ENCODE measurements around the gene ILDR2. TPM values are rescaled to one million over a fixed set of nuclear protein-coding genes. Genes with fewer than 3 reads are reported as not detected.

The ILDR2 gene
- total and polyA plus RNA-seq, 2 donors (not counting 3 experiments of a cell fraction or from before 2014, with no cell fraction given), result not detected

DNA sequence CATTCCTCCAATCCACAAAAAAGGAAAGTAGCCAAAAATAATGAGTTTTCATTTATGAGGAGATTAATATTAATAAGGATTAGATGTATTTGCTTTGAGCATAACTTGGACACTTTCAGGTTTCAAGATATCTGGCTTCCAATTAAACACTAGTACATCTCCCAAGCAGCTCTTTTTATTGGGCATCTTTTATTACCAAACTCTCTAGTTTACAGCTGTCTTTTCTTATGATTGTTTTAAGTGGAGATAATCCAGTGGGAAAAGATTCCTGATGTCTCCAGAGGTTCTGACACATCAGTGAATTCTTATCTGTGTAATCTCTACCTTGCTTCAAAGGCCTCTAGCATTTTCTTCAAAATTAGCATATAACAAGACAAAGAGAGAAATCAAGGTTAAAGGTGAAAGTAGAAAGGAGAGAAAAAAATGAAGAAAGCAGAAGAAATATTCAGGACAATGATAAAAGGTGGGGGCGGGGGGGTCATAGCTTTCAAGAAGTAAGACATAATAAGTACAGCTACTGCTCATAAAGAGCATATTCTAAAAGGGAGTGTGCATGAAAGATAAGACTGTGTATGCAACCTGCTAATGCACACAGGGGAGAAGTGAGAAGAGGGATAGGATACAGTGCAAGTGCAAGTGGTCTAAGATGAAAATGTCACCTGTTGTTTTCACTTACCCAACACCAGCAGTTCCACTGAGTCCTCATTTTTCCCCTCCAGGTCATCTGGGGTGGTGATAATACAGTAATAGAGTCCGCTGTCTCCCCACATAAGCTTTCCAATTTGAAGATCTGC lies 19.1 kb downstream of the ILDR2 start:
- intact Hi-C loops (cut with micrococcal nuclease), result no loop called here
- H3K79me2 ChIP-seq (ENCODE audit: control insufficient read depth, insufficient read depth, low read length), result no peaks in the 10 kb centered on the region
- BruUV-seq (replicated peaks), result no TSS peak
- no peaks in the 10 kb centered on the region for H4K20me1 ChIP-seq (replicated peaks; ENCODE audit: control insufficient read depth, extremely low read depth, insufficient read depth, low read length)
- dilution Hi-C loops (cut with MboI; ENCODE audit: extremely low pct_ligation_motif_present, low sequenced_read_pairs), result no loop called here
- H3K9ac ChIP-seq (replicated peaks; ENCODE audit: extremely low read depth, insufficient read depth, low read length), result no peak overlapping the region
- H3K27ac ChIP-seq (ENCODE audit: insufficient read depth, low read depth, low read length), result no peak overlapping the region
- H3K9me3 ChIP-seq (replicated peaks; ENCODE audit: control insufficient read depth, insufficient read depth, low read length), result no peaks in the 10 kb centered on the region
- no peak for FAIRE-seq
- no peak overlapping the region for H3K4me2 ChIP-seq (ENCODE audit: insufficient read depth, low read length)
- no peaks in the 10 kb centered on the region for H3K4me1 ChIP-seq (ENCODE audit: control insufficient read depth, extremely low read depth, insufficient read depth, low read length)
- no peak overlapping the region for H3K4me3 ChIP-seq (replicated peaks in 1 of 3; ENCODE audit: insufficient read depth in 1 of 3, low read depth in 1 of 3, low read length in 3 of 3)
- no peaks in the 10 kb centered on the region for H3K9me1 ChIP-seq (replicated peaks; ENCODE audit: control insufficient read depth, extremely low read depth, insufficient read depth, low read length)
- no peak for DNase-seq (ENCODE audit: low read depth, low spot score)
- H3K27me3 ChIP-seq (ENCODE audit: control insufficient read depth in 2 of 2, insufficient read depth in 2 of 2, low read length in 2 of 2), result no peaks in the 10 kb centered on the region
- no peak for TF ChIP-seq MYC (IDR thresholded peaks at IDR 0.05; ENCODE audit: low read depth, low read length)
- TF ChIP-seq JUN (IDR thresholded peaks at IDR 0.05; ENCODE audit: borderline replicate concordance, insufficient read depth, insufficient read length, low read depth), result no peak
- no peak for TF ChIP-seq POLR2AphosphoS5 (IDR thresholded peaks at IDR 0.05; ENCODE audit: insufficient read depth, low read depth, low read length)
- TF ChIP-seq GATA2 (IDR thresholded peaks at IDR 0.05; ENCODE audit: insufficient read depth, insufficient read length, low read depth, low read length), result no peak
- TF ChIP-seq, protein P1, sequence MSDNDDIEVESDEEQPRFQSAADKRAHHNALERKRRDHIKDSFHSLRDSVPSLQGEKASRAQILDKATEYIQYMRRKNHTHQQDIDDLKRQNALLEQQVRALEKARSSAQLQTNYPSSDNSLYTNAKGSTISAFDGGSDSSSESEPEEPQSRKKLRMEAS (IDR thresholded peaks at IDR 0.05; ENCODE audit: insufficient read depth, insufficient read length), result no peak
- ChIA-PET CTCF (no interaction called here), POLR2A (no interaction called here)
- no peaks in the 10 kb centered on the region for H3K36me3 ChIP-seq (ENCODE audit: control insufficient read depth in 2 of 2, extremely low read depth in 1 of 2, insufficient read depth in 2 of 2, low read length in 2 of 2)
- H2AFZ ChIP-seq (ENCODE audit: low read depth, low read length), result no peak overlapping the region

DNA sequence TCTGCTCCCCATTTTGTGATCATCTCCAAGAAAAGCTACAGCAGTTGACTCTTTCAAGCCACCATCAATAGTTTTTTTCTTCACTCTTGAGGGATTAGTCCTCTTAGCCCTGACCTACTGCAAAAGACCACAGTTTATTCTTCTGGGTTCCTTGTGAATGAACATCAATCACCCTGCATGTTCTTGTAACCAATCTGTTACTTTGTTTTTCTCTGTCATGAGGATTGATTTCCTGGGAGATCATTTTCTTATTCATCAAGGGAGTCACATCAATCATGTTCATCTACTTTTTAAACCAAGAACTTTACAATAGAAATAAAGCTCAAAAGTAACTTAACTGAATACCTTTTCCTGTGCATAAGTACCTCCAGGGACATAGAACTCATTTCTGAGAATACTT lies 21.8 kb downstream of the ILDR2 start:
- Histone ChIP-seq H3K9me3 (replicated peaks; ENCODE audit: control insufficient read depth, insufficient read depth, low read length) (no peaks in the 10 kb centered on the region), H2AFZ (ENCODE audit: low read depth, low read length) (no peak overlapping the region), H4K20me1 (replicated peaks; ENCODE audit: control insufficient read depth, extremely low read depth, insufficient read depth, low read length) (no peaks in the 10 kb centered on the region), H3K9me1 (replicated peaks; ENCODE audit: control insufficient read depth, extremely low read depth, insufficient read depth, low read length) (no peaks in the 10 kb centered on the region), H3K4me1 (ENCODE audit: control insufficient read depth, extremely low read depth, insufficient read depth, low read length) (no peaks in the 10 kb centered on the region), H3K36me3 (ENCODE audit: control insufficient read depth in 2 of 2, extremely low read depth in 1 of 2, insufficient read depth in 2 of 2, low read length in 2 of 2) (no peaks in the 10 kb centered on the region), H3K27ac (ENCODE audit: insufficient read depth, low read depth, low read length) (no peak overlapping the region), H3K4me3 (replicated peaks in 1 of 3; ENCODE audit: insufficient read depth in 1 of 3, low read depth in 1 of 3, low read length in 3 of 3) (no peak overlapping the region), H3K9ac (replicated peaks; ENCODE audit: extremely low read depth, insufficient read depth, low read length) (no peak overlapping the region), H3K79me2 (ENCODE audit: control insufficient read depth, insufficient read depth, low read length) (no peaks in the 10 kb centered on the region), H3K27me3 (ENCODE audit: control insufficient read depth in 2 of 2, insufficient read depth in 2 of 2, low read length in 2 of 2) (peaks cover 1% of the 10 kb centered on the region in 2 experiments), H3K4me2 (ENCODE audit: insufficient read depth, low read length) (no peak overlapping the region)
- no peak for TF ChIP-seq MYC (IDR thresholded peaks at IDR 0.05; ENCODE audit: low read depth, low read length)
- TF ChIP-seq POLR2AphosphoS5 (IDR thresholded peaks at IDR 0.05; ENCODE audit: insufficient read depth, low read depth, low read length), result no peak
- no peak for TF ChIP-seq POLR2A (IDR thresholded peaks at IDR 0.05; ENCODE audit: low read depth, low read length)
- no peak for TF ChIP-seq JUN (IDR thresholded peaks at IDR 0.05; ENCODE audit: borderline replicate concordance, insufficient read depth, insufficient read length, low read depth)
- TF ChIP-seq, protein P1 (IDR thresholded peaks at IDR 0.05; ENCODE audit: insufficient read depth, insufficient read length), result no peak
- TF ChIP-seq, protein P2, sequence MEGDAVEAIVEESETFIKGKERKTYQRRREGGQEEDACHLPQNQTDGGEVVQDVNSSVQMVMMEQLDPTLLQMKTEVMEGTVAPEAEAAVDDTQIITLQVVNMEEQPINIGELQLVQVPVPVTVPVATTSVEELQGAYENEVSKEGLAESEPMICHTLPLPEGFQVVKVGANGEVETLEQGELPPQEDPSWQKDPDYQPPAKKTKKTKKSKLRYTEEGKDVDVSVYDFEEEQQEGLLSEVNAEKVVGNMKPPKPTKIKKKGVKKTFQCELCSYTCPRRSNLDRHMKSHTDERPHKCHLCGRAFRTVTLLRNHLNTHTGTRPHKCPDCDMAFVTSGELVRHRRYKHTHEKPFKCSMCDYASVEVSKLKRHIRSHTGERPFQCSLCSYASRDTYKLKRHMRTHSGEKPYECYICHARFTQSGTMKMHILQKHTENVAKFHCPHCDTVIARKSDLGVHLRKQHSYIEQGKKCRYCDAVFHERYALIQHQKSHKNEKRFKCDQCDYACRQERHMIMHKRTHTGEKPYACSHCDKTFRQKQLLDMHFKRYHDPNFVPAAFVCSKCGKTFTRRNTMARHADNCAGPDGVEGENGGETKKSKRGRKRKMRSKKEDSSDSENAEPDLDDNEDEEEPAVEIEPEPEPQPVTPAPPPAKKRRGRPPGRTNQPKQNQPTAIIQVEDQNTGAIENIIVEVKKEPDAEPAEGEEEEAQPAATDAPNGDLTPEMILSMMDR (IDR thresholded peaks at IDR 0.05; ENCODE audit: extremely low read depth in 1 of 2, insufficient read depth in 1 of 2, low read depth in 1 of 2, low read length in 2 of 2), result no peak
- TF ChIP-seq FOS (IDR thresholded peaks at IDR 0.05; ENCODE audit: borderline replicate concordance, insufficient read depth, low read length), result no peak
- no peak for TF ChIP-seq EZH2 (IDR thresholded peaks at IDR 0.05; ENCODE audit: borderline replicate concordance, low read depth, low read length, severe bottlenecking)
- no peak for TF ChIP-seq GATA2 (IDR thresholded peaks at IDR 0.05; ENCODE audit: insufficient read depth, insufficient read length, low read depth, low read length)
- dilution Hi-C loops (cut with MboI; ENCODE audit: extremely low pct_ligation_motif_present, low sequenced_read_pairs) (no loop called here), intact Hi-C loops (cut with micrococcal nuclease) (no loop called here)
- FAIRE-seq (no peak), DNase-seq (ENCODE audit: low read depth, low spot score) (no peak)
- ChIA-PET POLR2A (no interaction called here), CTCF (no interaction called here)
- no TSS peak for BruUV-seq (replicated peaks)
